Prostate gland (tissue), 2 donors: ENCODE measurements around the gene SLC5A10.

ENCODE experiments used
- POLR2AphosphoS5 ChIP-seq: sonication (generic); formaldehyde crosslinking; IDR thresholded peaks from one replicate; pipeline ENCODE4 v1.6.1; 2017; ENCODE audit warnings: antibody characterized with exemption
- TF ChIP-seq, protein P1 (sequence below), 4 experiments: fragments of 200-600 bp in 2 of 4; fragments of 450-650 bp in 2 of 4; sonication (generic) in 2 of 4; IDR thresholded peaks; 1 replicate in 3 of 4; 2 replicates in 1 of 4; pipeline ENCODE4 v1.5.1; 2016 to 2019; ENCODE audit warnings: antibody characterized with exemption in 4 of 4, mild to moderate bottlenecking in 2 of 4, moderate library complexity in 2 of 4

DNA sequence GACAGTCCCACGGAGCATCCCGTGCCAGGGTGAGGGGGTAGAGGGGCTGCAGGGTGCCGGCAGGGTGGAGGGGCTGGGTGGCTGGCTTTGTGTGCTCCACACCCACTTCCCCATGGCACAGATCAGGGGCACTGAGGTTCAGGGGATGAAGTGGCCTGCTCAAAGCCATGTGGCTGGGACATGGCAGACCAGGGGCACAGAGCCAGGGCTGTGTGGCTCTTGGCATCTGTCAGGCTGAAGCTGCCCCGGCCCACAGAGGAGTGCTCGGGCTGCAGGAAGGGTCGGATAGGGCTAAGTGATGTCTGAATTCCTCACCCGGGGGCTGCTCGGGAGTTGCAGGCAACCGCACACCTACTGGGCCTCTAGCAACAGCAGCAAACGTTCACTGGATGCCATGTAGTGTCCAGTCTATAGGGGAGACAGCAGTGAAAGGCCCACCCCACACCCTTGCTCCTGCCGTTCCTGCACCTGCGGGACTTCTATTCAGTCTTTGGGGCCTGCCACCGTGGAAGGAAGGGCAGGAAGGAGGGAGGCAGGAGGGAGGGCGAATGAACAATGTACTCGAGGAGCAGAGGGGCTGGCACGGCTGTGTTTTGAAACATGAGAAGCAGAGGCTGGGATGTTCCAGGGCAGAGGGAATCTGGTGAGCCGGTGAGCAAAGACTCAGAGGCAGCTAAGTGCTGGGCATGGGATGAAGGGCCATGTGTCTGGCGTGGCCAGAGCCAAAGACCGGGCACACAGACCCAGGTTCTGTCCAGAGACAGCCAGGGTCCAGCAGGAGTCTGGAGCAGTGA is 15.1 kb downstream of the SLC5A10 start:
- TF ChIP-seq POLR2AphosphoS5: no peak
- TF ChIP-seq, protein P1, sequence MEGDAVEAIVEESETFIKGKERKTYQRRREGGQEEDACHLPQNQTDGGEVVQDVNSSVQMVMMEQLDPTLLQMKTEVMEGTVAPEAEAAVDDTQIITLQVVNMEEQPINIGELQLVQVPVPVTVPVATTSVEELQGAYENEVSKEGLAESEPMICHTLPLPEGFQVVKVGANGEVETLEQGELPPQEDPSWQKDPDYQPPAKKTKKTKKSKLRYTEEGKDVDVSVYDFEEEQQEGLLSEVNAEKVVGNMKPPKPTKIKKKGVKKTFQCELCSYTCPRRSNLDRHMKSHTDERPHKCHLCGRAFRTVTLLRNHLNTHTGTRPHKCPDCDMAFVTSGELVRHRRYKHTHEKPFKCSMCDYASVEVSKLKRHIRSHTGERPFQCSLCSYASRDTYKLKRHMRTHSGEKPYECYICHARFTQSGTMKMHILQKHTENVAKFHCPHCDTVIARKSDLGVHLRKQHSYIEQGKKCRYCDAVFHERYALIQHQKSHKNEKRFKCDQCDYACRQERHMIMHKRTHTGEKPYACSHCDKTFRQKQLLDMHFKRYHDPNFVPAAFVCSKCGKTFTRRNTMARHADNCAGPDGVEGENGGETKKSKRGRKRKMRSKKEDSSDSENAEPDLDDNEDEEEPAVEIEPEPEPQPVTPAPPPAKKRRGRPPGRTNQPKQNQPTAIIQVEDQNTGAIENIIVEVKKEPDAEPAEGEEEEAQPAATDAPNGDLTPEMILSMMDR (IDR thresholded peaks at IDR 0.05): no peak
